ENCODE results near the gene CUBN. TPM values are rescaled to one million over a fixed set of nuclear protein-coding genes. Genes with fewer than 3 reads are reported as not detected.

The CUBN gene
- total RNA-seq, 1 experiment from 2014 or later: 0.80 TPM

DNA sequence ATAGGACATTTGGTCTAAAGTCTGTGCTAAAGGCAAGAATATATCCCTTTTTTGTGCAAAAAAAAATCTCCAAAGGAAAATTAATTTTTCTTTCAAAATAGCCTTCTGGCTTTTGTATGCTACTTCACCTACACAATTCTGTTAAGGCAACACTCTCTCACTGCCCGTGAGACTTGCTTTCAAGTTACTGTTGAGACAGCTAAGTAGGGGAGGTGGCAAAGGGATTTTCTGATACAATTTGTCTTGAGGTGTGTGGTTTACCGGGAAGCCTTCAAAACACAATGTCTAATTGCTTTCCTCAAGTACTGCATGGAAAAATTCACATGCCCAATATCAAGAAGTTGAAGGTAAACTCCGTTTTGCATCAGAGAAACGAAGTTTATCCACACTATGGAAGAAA, 261.6 kb downstream of the CUBN start:
- ATAC-seq: no peak
- DNase-seq: no peak
- Histone ChIP-seq H3K9ac (ENCODE audit: low read length) (no peak overlapping the region), H4K20me1 (ENCODE audit: low read length) (no peaks in the 10 kb centered on the region), H3K36me3 (ENCODE audit: low read depth, low read length) (no peaks in the 10 kb centered on the region), H3K9me2 (replicated peaks; ENCODE audit: low read length) (no peaks in the 10 kb centered on the region), H3K79me2 (ENCODE audit: low read length) (no peaks in the 10 kb centered on the region), H3K27me3 (ENCODE audit: low read length) (no peaks in the 10 kb centered on the region), H3K9me3 (ENCODE audit: low read length) (no peaks in the 10 kb centered on the region), H3K27ac (ENCODE audit: low read length) (no peak overlapping the region), H3K4me3 (ENCODE audit: low read length) (no peak overlapping the region), H3K4me1 (ENCODE audit: insufficient read depth, low read length) (peaks cover 8% of the 10 kb centered on the region; the same call in 1 of the 2 replicates), H3F3A (ENCODE audit: low read length, unreplicated experiment) (no peaks in the 10 kb centered on the region), H2AFZ (ENCODE audit: low read length) (no peak overlapping the region), H3K4me2 (ENCODE audit: low read length) (no peak overlapping the region)
- BruUV-seq (replicated peaks): no TSS peak
- intact Hi-C loops (cut with micrococcal nuclease): no loop called here
- CTCF ChIA-PET: no interaction called here
- TF ChIP-seq EZH2phosphoT487 (IDR thresholded peaks at IDR 0.05; ENCODE audit: borderline replicate concordance, low read length) (no peak), EZH2 (IDR thresholded peaks at IDR 0.05; ENCODE audit: low read length, unreplicated experiment) (no peak)
- TF ChIP-seq, protein P1, sequence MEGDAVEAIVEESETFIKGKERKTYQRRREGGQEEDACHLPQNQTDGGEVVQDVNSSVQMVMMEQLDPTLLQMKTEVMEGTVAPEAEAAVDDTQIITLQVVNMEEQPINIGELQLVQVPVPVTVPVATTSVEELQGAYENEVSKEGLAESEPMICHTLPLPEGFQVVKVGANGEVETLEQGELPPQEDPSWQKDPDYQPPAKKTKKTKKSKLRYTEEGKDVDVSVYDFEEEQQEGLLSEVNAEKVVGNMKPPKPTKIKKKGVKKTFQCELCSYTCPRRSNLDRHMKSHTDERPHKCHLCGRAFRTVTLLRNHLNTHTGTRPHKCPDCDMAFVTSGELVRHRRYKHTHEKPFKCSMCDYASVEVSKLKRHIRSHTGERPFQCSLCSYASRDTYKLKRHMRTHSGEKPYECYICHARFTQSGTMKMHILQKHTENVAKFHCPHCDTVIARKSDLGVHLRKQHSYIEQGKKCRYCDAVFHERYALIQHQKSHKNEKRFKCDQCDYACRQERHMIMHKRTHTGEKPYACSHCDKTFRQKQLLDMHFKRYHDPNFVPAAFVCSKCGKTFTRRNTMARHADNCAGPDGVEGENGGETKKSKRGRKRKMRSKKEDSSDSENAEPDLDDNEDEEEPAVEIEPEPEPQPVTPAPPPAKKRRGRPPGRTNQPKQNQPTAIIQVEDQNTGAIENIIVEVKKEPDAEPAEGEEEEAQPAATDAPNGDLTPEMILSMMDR (conservative IDR thresholded peaks at IDR 0.05; ENCODE audit: low read depth, low read length): no peak
- POLR2A ChIA-PET (ENCODE audit: unreplicated experiment): no interaction called here

DNA sequence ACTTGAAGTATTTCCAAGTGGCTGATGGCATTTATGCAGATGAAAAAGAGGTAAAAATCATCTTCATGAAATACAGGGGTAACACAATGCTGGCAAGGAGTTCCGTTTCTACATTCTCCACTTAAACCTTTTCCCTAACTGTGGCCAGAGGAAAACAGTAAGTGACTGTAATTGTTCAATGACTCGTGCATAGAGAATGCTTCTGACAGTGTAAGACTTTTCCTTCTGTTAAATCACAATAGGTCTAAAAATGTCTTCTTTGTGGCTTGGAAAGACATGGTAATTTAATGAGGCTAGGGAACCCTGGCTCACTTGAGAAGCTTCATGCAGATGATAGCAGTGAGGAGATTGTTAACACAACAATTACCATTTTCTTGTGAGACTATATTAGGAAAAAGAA, 262.1 kb downstream of the CUBN start:
- ATAC-seq (peak; percentile 71), DNase-seq (peak; percentile 44)
- no peaks in the 10 kb centered on the region for H3F3A ChIP-seq (ENCODE audit: low read length, unreplicated experiment)
- ChIA-PET CTCF (no interaction called here), POLR2A (ENCODE audit: unreplicated experiment) (no interaction called here)
- no peak overlapping the region for H3K4me3 ChIP-seq (ENCODE audit: low read length)
- no TSS peak for BruUV-seq (replicated peaks)
- no peaks in the 10 kb centered on the region for H3K9me3 ChIP-seq (ENCODE audit: low read length)
- H3K27me3 ChIP-seq (ENCODE audit: low read length): no peaks in the 10 kb centered on the region
- H3K36me3 ChIP-seq (ENCODE audit: low read depth, low read length): no peaks in the 10 kb centered on the region
- H3K4me2 ChIP-seq (ENCODE audit: low read length): no peak overlapping the region; the same call in 1 of the 2 replicates
- H3K79me2 ChIP-seq (ENCODE audit: low read length): no peaks in the 10 kb centered on the region
- intact Hi-C loops (cut with micrococcal nuclease): no loop called here
- no peak overlapping the region for H3K27ac ChIP-seq (ENCODE audit: low read length)
- TF ChIP-seq EZH2 (IDR thresholded peaks at IDR 0.05; ENCODE audit: low read length, unreplicated experiment) (no peak), EZH2phosphoT487 (IDR thresholded peaks at IDR 0.05; ENCODE audit: borderline replicate concordance, low read length) (no peak)
- TF ChIP-seq, protein P1 (conservative IDR thresholded peaks at IDR 0.05; ENCODE audit: low read depth, low read length): no peak
- no peak overlapping the region for H3K9ac ChIP-seq (ENCODE audit: low read length)
- H3K4me1 ChIP-seq (ENCODE audit: insufficient read depth, low read length): peaks cover 8% of the 10 kb centered on the region; the same call in 1 of the 2 replicates
- no peaks in the 10 kb centered on the region for H4K20me1 ChIP-seq (ENCODE audit: low read length)
- H2AFZ ChIP-seq (ENCODE audit: low read length): no peak overlapping the region
- H3K9me2 ChIP-seq (replicated peaks; ENCODE audit: low read length): no peaks in the 10 kb centered on the region

DNA sequence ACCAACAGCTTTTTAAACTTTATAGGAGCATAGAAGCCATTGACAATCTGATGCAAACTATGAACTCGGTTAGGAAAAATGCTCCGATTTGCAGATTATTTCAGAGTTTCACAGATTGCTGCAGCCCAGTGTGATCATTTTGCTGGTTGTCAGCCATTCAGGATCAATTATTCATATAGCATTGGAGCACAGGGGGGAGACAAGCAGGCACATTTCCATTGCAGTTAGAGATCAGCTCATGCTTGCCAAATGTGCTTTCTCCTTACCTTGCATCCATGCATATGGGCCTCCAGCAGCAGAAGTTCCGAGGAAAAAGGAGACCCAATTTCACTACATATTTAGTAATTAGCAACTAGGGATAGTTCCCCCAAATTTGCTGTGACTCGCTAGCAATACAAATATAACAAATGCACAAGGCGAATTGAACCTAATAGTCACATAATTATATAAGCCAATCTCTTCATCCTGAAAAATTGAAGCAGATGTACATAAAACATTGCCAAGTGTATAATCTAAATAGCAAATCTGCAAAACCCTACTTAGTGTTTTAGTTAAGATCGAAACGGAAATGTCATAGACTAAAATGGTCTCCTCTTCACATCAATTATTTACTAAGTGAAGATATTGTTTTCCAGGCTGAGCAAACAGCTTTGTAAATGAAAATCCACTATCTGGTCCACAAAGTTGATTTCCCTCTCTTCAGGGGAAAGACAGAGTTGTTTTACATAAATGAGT, 262.9 kb downstream of the CUBN start:
- no peak for DNase-seq
- Histone ChIP-seq H3K4me2 (ENCODE audit: low read length) (no peak overlapping the region), H3K27me3 (ENCODE audit: low read length) (no peaks in the 10 kb centered on the region), H3K9me3 (ENCODE audit: low read length) (no peaks in the 10 kb centered on the region), H3K36me3 (ENCODE audit: low read depth, low read length) (no peaks in the 10 kb centered on the region), H3K4me3 (ENCODE audit: low read length) (no peak overlapping the region), H3K9ac (ENCODE audit: low read length) (no peak overlapping the region), H3F3A (ENCODE audit: low read length, unreplicated experiment) (no peaks in the 10 kb centered on the region), H3K9me2 (replicated peaks; ENCODE audit: low read length) (no peaks in the 10 kb centered on the region), H3K27ac (ENCODE audit: low read length) (no peak overlapping the region), H4K20me1 (ENCODE audit: low read length) (no peaks in the 10 kb centered on the region), H2AFZ (ENCODE audit: low read length) (no peak overlapping the region), H3K4me1 (ENCODE audit: insufficient read depth, low read length) (peaks cover 8% of the 10 kb centered on the region; the same call in 1 of the 2 replicates), H3K79me2 (ENCODE audit: low read length) (no peaks in the 10 kb centered on the region)
- TF ChIP-seq EZH2 (IDR thresholded peaks at IDR 0.05; ENCODE audit: low read length, unreplicated experiment): no peak
- no peak for TF ChIP-seq EZH2phosphoT487 (IDR thresholded peaks at IDR 0.05; ENCODE audit: borderline replicate concordance, low read length)
- TF ChIP-seq, protein P1 (conservative IDR thresholded peaks at IDR 0.05; ENCODE audit: low read depth, low read length): no peak
- ChIA-PET POLR2A (ENCODE audit: unreplicated experiment) (no interaction called here), CTCF (no interaction called here)
- BruUV-seq (replicated peaks): no TSS peak
- intact Hi-C loops (cut with micrococcal nuclease): no loop called here
- ATAC-seq: no peak
